COLO668 (cell line): ENCODE results near the gene NFS1.

Experiments
- DNase-seq: peaks from one replicate; lab custom pipeline; 2025; ENCODE audit not compliant: unreplicated experiment; lab: John Stamatoyannopoulos, UW

NFS1 gene

DNA sequence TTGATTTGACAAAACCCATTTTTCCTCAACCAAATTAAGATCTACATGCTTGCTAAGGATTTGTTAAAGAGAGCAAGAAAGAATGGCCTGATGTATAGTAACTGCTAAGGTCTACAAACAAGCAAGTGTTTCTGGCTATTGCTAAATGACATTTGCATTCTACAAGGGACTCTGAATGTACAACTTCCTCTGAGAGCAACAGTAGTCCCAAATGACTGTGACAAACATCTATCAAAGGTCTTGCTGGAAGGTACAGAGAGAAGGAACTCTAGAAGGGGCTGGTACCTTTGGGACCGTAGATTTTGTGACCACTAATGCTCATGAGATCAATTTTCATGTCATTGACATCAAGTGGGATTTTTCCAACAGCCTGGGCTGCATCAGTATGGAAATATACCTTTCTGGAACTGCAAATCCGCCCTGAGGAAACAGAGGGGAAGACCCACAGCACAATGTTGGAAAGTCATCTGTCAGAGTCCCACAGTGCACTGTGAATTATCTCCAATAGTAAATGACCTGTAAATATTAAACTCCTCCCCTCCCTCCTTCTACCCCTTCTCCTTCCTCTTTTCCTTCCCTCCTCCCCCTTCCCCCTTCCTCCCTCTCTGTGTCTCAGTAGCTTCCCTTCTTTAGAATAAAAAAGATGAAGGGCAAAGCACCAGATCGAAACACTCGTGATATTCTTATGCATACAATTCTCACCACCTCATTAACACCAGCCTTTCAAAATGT, 18.5 kb downstream of the NFS1 start:
- no peak for DNase-seq

- no peak for DNase-seq
Measured at GRCh38 chr20:35674921-35675320, 24.2 kb downstream of the NFS1 start.

DNA sequence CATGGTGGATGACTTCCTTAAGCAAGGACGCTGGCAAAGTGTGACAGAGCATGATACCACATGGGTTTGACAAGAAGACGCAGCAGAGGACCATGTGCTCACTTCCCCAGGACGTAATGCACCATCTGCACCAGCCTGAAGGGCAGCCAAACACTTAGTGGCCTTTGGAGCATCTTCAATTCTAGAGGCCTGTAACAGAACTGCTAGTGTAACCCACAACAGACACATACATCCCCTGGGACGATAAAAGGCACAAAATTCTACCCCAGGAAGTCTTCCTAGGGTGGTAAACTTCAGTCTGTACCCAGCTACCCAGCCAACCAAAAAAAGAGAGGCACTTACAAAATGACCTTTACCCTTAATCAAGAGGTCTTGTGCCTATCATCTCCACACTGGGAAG, 25.3 kb downstream of the NFS1 start:
- no peak for DNase-seq

- DNase-seq = no peak
Measured at GRCh38 chr20:35669681-35670080, 29.5 kb downstream of the NFS1 start.

- no peak for DNase-seq
Measured at GRCh38 chr20:35669221-35669620, 29.9 kb downstream of the NFS1 start.

DNA sequence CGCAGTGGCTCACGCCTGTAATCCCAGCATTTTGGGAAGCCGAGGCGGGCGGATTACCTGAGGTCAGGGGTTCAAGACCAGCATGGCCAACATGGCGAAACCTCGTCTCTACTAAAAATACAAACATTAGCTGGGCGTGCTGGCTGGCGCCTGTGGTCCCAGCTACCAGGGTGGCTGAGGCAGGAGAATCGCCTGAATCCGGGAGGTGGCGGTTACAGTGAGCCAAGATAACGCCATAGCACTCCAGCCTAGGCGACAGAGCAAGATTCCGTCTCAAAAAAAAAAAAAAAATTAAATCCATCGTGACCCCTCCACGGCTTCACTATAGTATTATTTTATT, 33.2 kb downstream of the NFS1 start:
- DNase-seq = no peak

DNA sequence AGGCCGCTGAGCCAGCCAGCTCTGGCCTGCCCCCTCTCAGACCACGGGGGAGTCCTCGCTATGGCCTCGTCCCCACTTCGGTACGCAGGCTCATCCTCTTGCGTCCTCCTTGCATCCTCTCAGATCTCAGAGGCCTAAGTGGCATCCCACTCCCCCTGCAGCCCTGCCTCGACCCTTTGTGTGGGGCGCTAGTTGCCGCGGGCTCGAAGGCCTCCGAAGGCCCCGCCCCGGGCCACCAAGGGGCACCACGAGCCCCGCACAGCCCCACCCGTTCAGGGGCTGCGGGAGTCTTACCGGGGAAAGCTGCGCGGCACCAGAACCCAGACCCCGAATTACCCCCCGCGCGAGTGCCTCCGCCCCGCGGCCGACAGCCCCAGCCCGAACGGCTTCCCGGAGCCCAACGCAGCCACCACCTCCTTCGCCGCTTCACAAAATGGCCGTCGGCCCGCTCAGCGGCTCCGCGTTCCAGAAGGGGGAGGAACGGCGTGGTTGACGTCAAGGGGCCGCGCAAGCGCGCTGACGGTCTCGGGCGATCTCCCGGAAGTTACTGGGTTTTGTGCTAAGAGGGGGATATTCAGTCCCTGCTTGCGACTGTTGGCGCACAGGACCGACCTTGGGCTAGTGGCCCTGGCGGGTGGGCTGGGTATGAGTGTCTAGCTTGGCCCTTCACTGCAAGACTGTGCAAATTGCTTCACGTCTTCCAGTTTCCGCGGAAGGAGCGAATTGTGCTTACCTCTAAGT, 34.5 kb downstream of the NFS1 start, which contains the start of the genes CPNE1 and RBM12:
Gene CPNE1 (minus strand): TSS at position 435 of the 741 bp plus-strand sequence. CDS start 31,977 bp downstream, outside the sequence.
Gene RBM12 (minus strand): TSS at position 435 of the 741 bp plus-strand sequence. CDS start 9,578 bp downstream, outside the sequence.
- DNase-seq = peak; percentile 95

GRCh38 chr20:35663516-35664465, 35.4 kb downstream of the NFS1 start:
- peak; percentile 48 for DNase-seq

GRCh38 chr20:35662551-35662950, 36.6 kb downstream of the NFS1 start:
- no peak for DNase-seq

DNA sequence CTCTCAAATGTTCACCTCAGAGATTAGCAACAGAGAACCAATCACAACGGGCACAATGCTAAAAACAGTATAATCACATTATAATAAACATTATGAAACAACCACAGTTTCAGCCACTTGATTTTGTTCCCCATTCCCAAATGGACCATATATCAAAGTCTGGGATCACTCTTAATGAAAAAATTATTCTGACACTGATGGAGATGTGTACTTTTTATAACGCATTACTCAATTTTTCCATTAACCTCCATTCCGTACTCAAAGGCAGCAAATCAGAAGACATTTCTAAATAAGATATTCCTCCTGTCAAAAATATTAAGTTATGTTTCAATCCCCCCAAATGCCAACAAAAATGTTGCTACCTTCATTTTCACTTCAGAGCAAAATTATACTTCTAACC, 37.2 kb downstream of the NFS1 start:
- DNase-seq = no peak

GRCh38 chr20:35661053-35661452, 38.1 kb downstream of the NFS1 start:
- no peak for DNase-seq

DNA sequence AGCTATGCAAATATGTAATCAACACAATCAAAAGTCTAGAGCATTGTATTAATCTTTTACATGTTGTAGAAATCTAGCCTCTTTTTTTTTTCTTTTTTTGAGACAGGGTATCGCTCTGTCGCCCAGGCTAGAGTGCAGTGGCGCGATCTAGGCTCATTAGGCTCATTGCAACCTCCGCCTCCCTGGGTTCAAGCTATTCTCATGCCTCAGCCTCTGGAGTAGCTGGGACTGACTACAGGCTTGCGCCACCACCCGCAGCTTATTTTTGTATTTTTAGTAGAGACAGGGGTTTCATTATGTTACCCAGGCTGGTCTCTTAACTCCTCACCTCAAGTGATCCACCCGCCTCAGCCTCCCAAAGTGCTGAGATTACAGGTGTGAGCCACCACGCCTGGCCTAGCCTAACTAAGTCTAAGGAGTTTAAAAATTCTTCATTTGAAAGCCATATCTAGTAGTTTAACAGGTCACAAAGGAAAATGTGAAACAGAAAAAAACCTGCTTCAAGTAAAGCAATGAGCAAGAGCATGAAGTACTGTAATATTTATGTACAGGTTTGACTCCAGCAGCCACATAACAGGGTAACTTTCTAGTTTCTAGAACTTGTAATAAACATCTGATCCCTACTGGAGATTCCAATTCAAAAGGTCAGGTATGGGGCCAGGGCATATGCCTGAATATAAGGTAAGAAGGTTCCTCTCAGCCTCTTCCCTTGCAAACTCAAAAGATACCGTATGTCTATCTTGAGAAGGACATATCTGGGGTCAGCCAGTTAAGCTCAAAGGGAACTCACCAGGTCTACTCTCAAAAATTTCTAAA, 38.8 kb downstream of the NFS1 start:
- DNase-seq = no peak

GRCh38 chr20:35657271-35657670, 41.9 kb downstream of the NFS1 start:
- no peak for DNase-seq

GRCh38 chr20:35654415-35654814, 44.7 kb downstream of the NFS1 start:
- DNase-seq = no peak

DNA sequence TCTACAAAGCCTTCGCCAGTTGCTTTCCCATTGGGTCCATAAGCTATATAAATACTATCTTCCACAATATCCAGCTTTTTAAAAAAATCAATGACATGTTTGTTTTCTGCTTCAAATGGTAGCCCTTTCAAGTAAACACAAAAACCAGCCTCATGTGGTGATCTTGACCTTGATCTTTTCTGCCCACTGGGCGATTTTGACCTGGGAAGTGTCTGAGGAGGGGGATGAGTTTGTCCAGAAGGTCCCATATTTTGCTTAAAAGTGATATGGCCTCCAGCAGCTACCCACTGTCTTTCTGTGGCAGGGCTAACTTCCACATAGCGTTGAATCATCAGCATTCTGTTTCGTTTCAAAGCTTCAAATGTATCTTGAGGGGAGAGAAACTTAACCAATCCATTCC, 45.3 kb downstream of the NFS1 start:
- DNase-seq = no peak

DNA sequence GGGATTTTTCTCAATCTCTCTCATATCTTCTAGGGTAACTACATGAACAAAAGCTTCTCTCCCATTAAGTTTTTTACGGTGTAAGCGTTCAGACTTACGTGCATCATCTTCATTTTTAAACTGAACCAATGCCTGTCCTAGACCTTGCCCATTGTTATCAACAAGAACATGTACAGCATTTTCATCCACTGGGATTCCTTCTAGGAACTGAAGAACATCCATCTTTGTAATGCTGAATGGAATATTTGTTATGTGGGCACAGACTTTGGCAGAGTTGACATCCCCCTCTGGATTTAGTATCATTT, 45.8 kb downstream of the NFS1 start:
- DNase-seq = no peak

DNA sequence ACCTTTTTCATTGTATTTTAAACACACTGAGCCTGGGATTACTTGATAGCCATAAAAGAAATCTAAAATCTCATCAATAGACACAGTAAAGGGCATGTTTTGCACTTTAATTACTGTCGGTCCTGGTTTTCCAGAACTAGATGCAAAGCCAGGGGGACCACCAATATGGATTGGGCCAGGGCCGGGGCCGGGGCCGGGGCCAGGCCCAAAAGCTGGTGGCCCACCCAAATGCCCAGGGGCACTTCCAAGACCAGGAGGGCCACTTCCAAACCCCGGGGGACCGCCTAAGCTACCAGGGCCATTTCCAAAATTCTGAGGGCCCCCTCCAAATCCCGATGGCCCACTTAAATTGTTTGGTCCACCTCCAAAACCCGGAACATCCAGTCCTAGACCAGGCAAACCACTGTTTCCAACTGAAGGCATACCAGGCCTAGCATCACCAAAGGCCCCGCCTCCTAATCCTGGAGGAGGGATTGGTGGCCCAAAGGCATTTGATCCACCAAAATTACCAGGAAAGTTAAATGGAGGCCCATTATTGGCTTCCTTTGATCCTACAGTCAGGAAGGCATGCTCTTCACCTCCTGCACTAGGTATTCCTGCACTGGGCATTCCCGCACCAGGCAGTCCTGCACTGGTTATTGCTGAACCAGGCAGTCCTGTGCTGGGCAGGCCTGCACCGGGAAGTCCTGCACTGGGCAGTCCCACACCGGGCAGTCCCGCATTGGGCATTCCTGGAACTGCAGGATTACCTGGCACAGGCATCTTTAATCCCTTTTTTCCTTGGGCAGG, 46.3 kb downstream of the NFS1 start:
- no peak for DNase-seq

DNA sequence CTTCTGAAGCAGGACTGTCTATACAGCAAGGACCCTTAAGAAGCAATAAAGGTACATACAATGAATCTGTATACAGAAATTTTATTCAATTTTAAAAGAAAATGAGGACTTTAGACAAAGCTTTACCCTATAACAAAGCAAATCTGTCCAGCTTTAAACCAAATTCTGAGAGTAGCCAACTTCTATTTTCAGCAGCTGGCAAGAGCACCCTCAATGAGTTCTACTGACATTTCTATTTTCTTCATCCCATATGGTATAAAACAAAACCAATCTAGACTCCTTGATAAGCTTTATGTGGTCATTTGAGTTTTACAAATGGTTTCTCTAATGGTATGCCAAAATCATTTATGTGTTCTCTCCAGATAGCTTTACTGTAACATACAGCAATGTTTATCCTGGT, 47.2 kb downstream of the NFS1 start:
- no peak for DNase-seq

GRCh38 chr20:35650632-35651031, 48.5 kb downstream of the NFS1 start:
- DNase-seq = no peak

- DNase-seq = no peak
Measured at GRCh38 chr20:35648836-35649235, 50.3 kb downstream of the NFS1 start.
